Natural killer cell (primary cell): Measurements from ENCODE around the gene KCND2. TPM values are rescaled to one million over a fixed set of nuclear protein-coding genes. Genes with fewer than 3 reads are reported as not detected.

ENCODE experiments used
- ATAC-seq, 3 donors: fragments of 150-1000 bp in 2 of 3; fragments of 200-7000 bp in 1 of 3; cut with Tn5 transposase; 1 replicate in 1 of 3; 2 replicates in 2 of 3; pipeline ENCODE4 v1.10.0; 2021; ENCODE audit warnings: mild to moderate bottlenecking in 2 of 3, moderate library complexity in 2 of 3
- DNase-seq, 2 donors: peaks; one replicate each; pipeline versions ENCODE4 v3.0.0 to v3.0.0-alpha.2; 2013 to 2021; ENCODE audit warnings: mixed read lengths in 1 of 2
- H3K27ac ChIP-seq: one replicate; pipeline ENCODE4 v1.5.1; 2013; ENCODE audit warnings: mild to moderate bottlenecking, low read length
- H3K27me3 ChIP-seq: one replicate; pipeline ENCODE4 v1.6.1; 2013; ENCODE audit warnings: low read length; ENCODE audit not compliant: control insufficient read depth, insufficient read depth
- H3K36me3 ChIP-seq: one replicate; pipeline ENCODE4 v1.6.1; 2013; ENCODE audit warnings: low read length; ENCODE audit not compliant: control insufficient read depth, insufficient read depth
- H3K4me1 ChIP-seq: one replicate; pipeline ENCODE4 v1.6.1; 2013; ENCODE audit warnings: low read length; ENCODE audit not compliant: control insufficient read depth, insufficient read depth
- H3K4me3 ChIP-seq: one replicate; pipeline ENCODE4 v1.5.1; 2013; ENCODE audit warnings: low read length
- H3K9me3 ChIP-seq: one replicate; pipeline ENCODE4 v1.6.1; 2013; ENCODE audit warnings: low read length; ENCODE audit not compliant: control insufficient read depth, insufficient read depth
- H3K27ac Mint-ChIP-seq, 2 donors: one replicate each; pipeline ENCODE4 v1.8.0; 2022; ENCODE audit warnings: mild to moderate bottlenecking in 2 of 2, mixed read lengths in 2 of 2, moderate library complexity in 1 of 2
- H3K27me3 Mint-ChIP-seq, 2 donors: one replicate each; pipeline ENCODE4 v1.8.0; 2022; ENCODE audit warnings: low read depth in 2 of 2, mixed read lengths in 2 of 2
- H3K36me3 Mint-ChIP-seq: one replicate; pipeline ENCODE4 v1.8.0; 2022; ENCODE audit warnings: mixed read lengths
- H3K4me1 Mint-ChIP-seq, 2 donors: one replicate each; pipeline ENCODE4 v1.8.0; 2022; ENCODE audit warnings: mixed read lengths in 2 of 2
- H3K4me3 Mint-ChIP-seq: one replicate; pipeline ENCODE4 v1.8.0; 2022; ENCODE audit warnings: mild to moderate bottlenecking, moderate library complexity, mixed read lengths
- H3K9me3 Mint-ChIP-seq, 2 donors: one replicate each; pipeline ENCODE4 v1.8.0; 2022; ENCODE audit warnings: mixed read lengths in 2 of 2
- WGBS: methylation state at CpG from one replicate; pipeline ENCODE4 v1.1.7; 2013; ENCODE audit warnings: missing lambda C conversion rate; ENCODE audit not compliant: insufficient coverage; 5-methylcytosine and 5-hydroxymethylcytosine counted together
- intact Hi-C: fragments of 100-400 bp; cut with micrococcal nuclease; formaldehyde crosslinking; loops from one replicate; pipeline ENCODE4 v1.14.2; 2022
- total RNA-seq, 4 donors: library from RNA; stranded (reverse); fragments of 120-200 nt in 1 of 4; gene quantifications; one replicate each; pipeline versions ENCODE4 v1.2.3 to v1.2.4, GENCODE V29; 2013 to 2022
- TF ChIP-seq, protein P1 (sequence below): fragments of 200-600 bp; IDR thresholded peaks from one replicate; pipeline ENCODE4 v1.8.0; 2022; ENCODE audit warnings: antibody characterized with exemption

The KCND2 gene
- total RNA-seq, 3 donors from 2014 or later (not counting 1 experiment from before 2014, with no cell fraction given): not detected

DNA sequence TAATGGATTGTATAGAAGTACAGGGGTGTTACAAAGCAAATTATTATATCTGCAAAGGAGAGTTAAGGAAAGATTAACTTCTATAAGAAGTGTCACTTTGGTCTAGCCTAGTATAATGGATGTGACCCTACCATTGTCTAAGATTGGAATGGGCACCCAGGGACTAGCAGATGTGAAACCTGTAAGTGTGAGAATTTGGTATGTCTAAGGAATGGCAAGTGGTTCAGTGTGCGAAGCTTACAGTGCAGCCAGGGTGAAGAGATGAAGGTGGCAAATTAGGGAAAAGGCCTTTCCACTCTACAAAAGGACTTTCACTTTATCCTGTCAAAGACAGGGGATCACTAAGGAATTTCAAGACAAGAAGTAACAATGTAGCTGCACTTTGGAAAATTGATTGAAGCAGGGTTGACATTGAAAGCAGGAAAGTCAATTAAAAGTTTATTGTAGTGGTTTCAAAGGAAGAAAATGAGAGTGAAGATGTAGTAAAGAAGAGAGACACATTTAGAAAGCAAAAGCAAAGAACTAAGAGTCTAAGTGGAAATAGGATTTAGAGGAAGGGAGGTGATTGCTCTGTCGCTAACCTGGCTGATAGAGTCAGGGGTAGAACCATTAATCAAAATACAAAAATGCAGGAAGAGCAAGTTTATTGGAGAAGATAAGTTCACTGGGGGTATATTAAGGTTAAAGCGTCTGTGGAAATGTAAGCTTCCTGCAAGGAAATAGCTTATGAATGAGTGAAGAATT lies 47.4 kb downstream of the KCND2 start:
- Mint-ChIP-seq H3K4me3 (no peak overlapping the region), H3K36me3 (no peaks in the 10 kb centered on the region), H3K9me3 (peaks cover 5 to 16% of the 10 kb centered on the region in 2 donors), H3K27ac (no peak overlapping the region), H3K27me3 (no peaks in the 10 kb centered on the region), H3K4me1 (no peaks in the 10 kb centered on the region)
- Histone ChIP-seq H3K9me3 (no peaks in the 10 kb centered on the region), H3K4me3 (no peak overlapping the region), H3K36me3 (no peaks in the 10 kb centered on the region), H3K27ac (no peak overlapping the region), H3K4me1 (no peaks in the 10 kb centered on the region), H3K27me3 (no peaks in the 10 kb centered on the region)
- 60% methylated on average over 3 of the region's 3 CpGs for WGBS
- no peak for ATAC-seq
- TF ChIP-seq, protein P1, sequence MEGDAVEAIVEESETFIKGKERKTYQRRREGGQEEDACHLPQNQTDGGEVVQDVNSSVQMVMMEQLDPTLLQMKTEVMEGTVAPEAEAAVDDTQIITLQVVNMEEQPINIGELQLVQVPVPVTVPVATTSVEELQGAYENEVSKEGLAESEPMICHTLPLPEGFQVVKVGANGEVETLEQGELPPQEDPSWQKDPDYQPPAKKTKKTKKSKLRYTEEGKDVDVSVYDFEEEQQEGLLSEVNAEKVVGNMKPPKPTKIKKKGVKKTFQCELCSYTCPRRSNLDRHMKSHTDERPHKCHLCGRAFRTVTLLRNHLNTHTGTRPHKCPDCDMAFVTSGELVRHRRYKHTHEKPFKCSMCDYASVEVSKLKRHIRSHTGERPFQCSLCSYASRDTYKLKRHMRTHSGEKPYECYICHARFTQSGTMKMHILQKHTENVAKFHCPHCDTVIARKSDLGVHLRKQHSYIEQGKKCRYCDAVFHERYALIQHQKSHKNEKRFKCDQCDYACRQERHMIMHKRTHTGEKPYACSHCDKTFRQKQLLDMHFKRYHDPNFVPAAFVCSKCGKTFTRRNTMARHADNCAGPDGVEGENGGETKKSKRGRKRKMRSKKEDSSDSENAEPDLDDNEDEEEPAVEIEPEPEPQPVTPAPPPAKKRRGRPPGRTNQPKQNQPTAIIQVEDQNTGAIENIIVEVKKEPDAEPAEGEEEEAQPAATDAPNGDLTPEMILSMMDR: no peak
- DNase-seq: no peak
- intact Hi-C loops: no loop called here

DNA sequence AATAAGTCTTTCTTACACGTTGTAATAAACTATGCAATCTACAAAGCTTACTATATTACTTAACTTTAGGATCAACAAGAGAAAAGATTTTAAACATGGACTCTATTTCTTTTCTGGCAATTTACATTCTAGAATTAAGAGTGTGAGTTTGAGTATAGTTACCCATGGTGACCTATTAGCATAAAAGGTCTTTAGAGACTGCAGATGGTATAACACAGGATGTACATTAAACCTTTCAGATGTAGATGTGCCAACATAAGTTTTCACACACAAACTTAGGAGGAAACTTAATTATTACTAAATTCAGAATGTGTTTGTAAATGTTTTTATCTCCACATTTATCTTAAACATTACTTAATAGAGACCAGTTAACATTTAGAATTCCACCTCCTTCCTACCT lies 54.1 kb downstream of the KCND2 start:
- H3K9me3 Mint-ChIP-seq: peaks cover 5 to 7% of the 10 kb centered on the region in 2 donors
- Histone ChIP-seq H3K9me3 (no peaks in the 10 kb centered on the region), H3K4me1 (no peaks in the 10 kb centered on the region), H3K27ac (no peak overlapping the region), H3K4me3 (no peak overlapping the region), H3K27me3 (no peaks in the 10 kb centered on the region), H3K36me3 (no peaks in the 10 kb centered on the region)
- intact Hi-C loops: no loop called here
- no peak for ATAC-seq
- TF ChIP-seq, protein P1: no peak
- no peaks in the 10 kb centered on the region for H3K4me1 Mint-ChIP-seq
- no CpG with 5 or more reads among the region's 1 CpG for WGBS
- no peak overlapping the region for H3K4me3 Mint-ChIP-seq
- H3K36me3 Mint-ChIP-seq: peaks cover 4% of the 10 kb centered on the region
- H3K27ac Mint-ChIP-seq: no peak overlapping the region
- H3K27me3 Mint-ChIP-seq: no peaks in the 10 kb centered on the region
- no peak for DNase-seq

- TF ChIP-seq, protein P1: no peak
- peaks cover 7 to 10% of the 10 kb centered on the region in 2 donors for H3K9me3 Mint-ChIP-seq
- no peaks in the 10 kb centered on the region for H3K36me3 ChIP-seq
- no peaks in the 10 kb centered on the region for H3K27me3 Mint-ChIP-seq
- no peaks in the 10 kb centered on the region for H3K9me3 ChIP-seq
- ATAC-seq: no peak
- H3K4me1 ChIP-seq: no peaks in the 10 kb centered on the region
- intact Hi-C loops: no loop called here
- 100% methylated on average over 2 of the region's 2 CpGs for WGBS
- H3K4me3 ChIP-seq: no peak overlapping the region
- H3K27ac Mint-ChIP-seq: no peak overlapping the region
- peaks cover 6% of the 10 kb centered on the region for H3K36me3 Mint-ChIP-seq
- no peak for DNase-seq
- H3K27ac ChIP-seq: no peak overlapping the region
- H3K4me3 Mint-ChIP-seq: no peak overlapping the region
- H3K4me1 Mint-ChIP-seq: no peaks in the 10 kb centered on the region
- no peaks in the 10 kb centered on the region for H3K27me3 ChIP-seq
Observed at GRCh38 chr7:120332433-120332832, 59.5 kb downstream of the KCND2 start.

GRCh38 chr7:120334475-120334874 lies 61.5 kb downstream of the KCND2 start:
- Histone ChIP-seq H3K4me3 (no peak overlapping the region), H3K27me3 (no peaks in the 10 kb centered on the region), H3K9me3 (no peaks in the 10 kb centered on the region), H3K27ac (no peak overlapping the region), H3K4me1 (no peaks in the 10 kb centered on the region), H3K36me3 (no peaks in the 10 kb centered on the region)
- TF ChIP-seq, protein P1: no peak
- H3K4me3 Mint-ChIP-seq: no peak overlapping the region
- no peak overlapping the region for H3K27ac Mint-ChIP-seq
- H3K9me3 Mint-ChIP-seq: peaks cover 4 to 7% of the 10 kb centered on the region in 2 donors
- no peaks in the 10 kb centered on the region for H3K27me3 Mint-ChIP-seq
- no peak for DNase-seq
- intact Hi-C loops: no loop called here
- no peak for ATAC-seq
- 80% methylated on average over 1 of the region's 1 CpG for WGBS
- H3K36me3 Mint-ChIP-seq: peaks cover 6% of the 10 kb centered on the region
- H3K4me1 Mint-ChIP-seq: no peaks in the 10 kb centered on the region
